Trophoblast cell (in vitro differentiated cells and primary cell): ENCODE measurements around the gene DQX1.
"Not testable (repeated sequence)": the region's sequence is repeated elsewhere in the genome, so short reads cannot be mapped to it uniquely, and the experiment has no call there.

Experiments used
- DNase-seq, 2 donors: peaks; one replicate each; pipeline ENCODE4 v3.0.0-alpha.2; 2016
- H2AFZ ChIP-seq: 2 replicates; pipeline ENCODE4 v1.6.1; 2013; ENCODE audit warnings: low read length, moderate library complexity, mild to moderate bottlenecking; ENCODE audit not compliant: insufficient read depth, poor library complexity
- H2AK5ac ChIP-seq: 2 replicates; pipeline ENCODE4 v1.6.1; 2013; ENCODE audit warnings: mild to moderate bottlenecking, low read length
- H2BK120ac ChIP-seq: 2 replicates; pipeline ENCODE4 v1.6.1; 2013; ENCODE audit warnings: low read length, mild to moderate bottlenecking, moderate library complexity; ENCODE audit not compliant: insufficient read depth, poor library complexity
- H2BK12ac ChIP-seq: 2 replicates; pipeline ENCODE4 v1.6.1; 2013; ENCODE audit warnings: mild to moderate bottlenecking, low read length, moderate library complexity
- H2BK5ac ChIP-seq: 2 replicates; pipeline ENCODE4 v1.6.1; 2013; ENCODE audit warnings: low read length, low read depth, moderate library complexity, mild to moderate bottlenecking; ENCODE audit not compliant: poor library complexity
- H3K14ac ChIP-seq: 2 replicates; pipeline ENCODE4 v1.6.1; 2013; ENCODE audit warnings: mild to moderate bottlenecking, low read length
- H3K18ac ChIP-seq: 2 replicates; pipeline ENCODE4 v1.6.1; 2013; ENCODE audit warnings: mild to moderate bottlenecking, low read length
- H3K23ac ChIP-seq: 2 replicates; pipeline ENCODE4 v1.6.1; 2013; ENCODE audit warnings: low read length
- H3K27ac ChIP-seq: 2 replicates; pipeline ENCODE4 v1.5.1; 2013; ENCODE audit warnings: low read depth, mild to moderate bottlenecking, inconsistent platforms, low read length, moderate library complexity
- H3K27me3 ChIP-seq: 2 replicates; pipeline ENCODE4 v1.6.1; 2013; ENCODE audit warnings: inconsistent platforms, mild to moderate bottlenecking, low read length, moderate library complexity; ENCODE audit not compliant: insufficient read depth
- H3K36me3 ChIP-seq, 2 experiments: 1 replicate in 1 of 2; 2 replicates in 1 of 2; pipeline ENCODE4 v1.6.1; 2013; ENCODE audit warnings: low read length in 2 of 2, mild to moderate bottlenecking in 2 of 2, moderate library complexity in 1 of 2; ENCODE audit not compliant: insufficient read depth in 2 of 2, control insufficient read depth in 1 of 2
- H3K4ac ChIP-seq: 2 replicates; pipeline ENCODE4 v1.6.1; 2013; ENCODE audit warnings: low read depth, mild to moderate bottlenecking, low read length, moderate library complexity
- H3K4me1 ChIP-seq, 2 experiments: 1 replicate in 1 of 2; 2 replicates in 1 of 2; pipeline ENCODE4 v1.6.1; 2013; ENCODE audit warnings: low read length in 2 of 2, mild to moderate bottlenecking in 2 of 2, moderate library complexity in 1 of 2; ENCODE audit not compliant: insufficient read depth in 2 of 2, control insufficient read depth in 1 of 2
- H3K4me2 ChIP-seq: 2 replicates; pipeline ENCODE4 v1.6.1; 2013; ENCODE audit warnings: inconsistent platforms, mild to moderate bottlenecking, low read length, moderate library complexity
- H3K4me3 ChIP-seq: 2 replicates; pipeline ENCODE4 v1.5.1; 2013; ENCODE audit warnings: mild to moderate bottlenecking, low read depth, low read length, inconsistent platforms
- H3K79me1 ChIP-seq: one replicate; pipeline ENCODE4 v1.6.1; 2013; ENCODE audit warnings: low read length
- H3K79me2 ChIP-seq: 2 replicates; pipeline ENCODE4 v1.6.1; 2013; ENCODE audit warnings: low read length, mild to moderate bottlenecking; ENCODE audit not compliant: control insufficient read depth, insufficient read depth, poor library complexity
- H3K9ac ChIP-seq: 2 replicates; pipeline ENCODE4 v1.6.1; 2013; ENCODE audit warnings: mild to moderate bottlenecking, low read length
- H3K9me3 ChIP-seq: 2 replicates; pipeline ENCODE4 v1.6.1; 2013; ENCODE audit warnings: low read depth, mild to moderate bottlenecking, control low read depth, inconsistent platforms, low read length; ENCODE audit not compliant: insufficient read depth
- H4K12ac ChIP-seq: 2 replicates; pipeline ENCODE4 v1.6.1; 2013; ENCODE audit warnings: low read depth, mild to moderate bottlenecking, low read length, moderate library complexity
- H4K8ac ChIP-seq: 2 replicates; pipeline ENCODE4 v1.6.1; 2013; ENCODE audit warnings: low read depth, mild to moderate bottlenecking, low read length, moderate library complexity
- H4K91ac ChIP-seq: one replicate; pipeline ENCODE4 v1.6.1; 2013; ENCODE audit warnings: low read depth, mild to moderate bottlenecking, low read length, moderate library complexity
- WGBS: extraction: QIAGEN DNeasy Blood & Tissue Kit; methylation state at CpG from one replicate; pipeline ENCODE4 v1.1.7; 2013; ENCODE audit warnings: missing lambda C conversion rate; ENCODE audit not compliant: insufficient read length, insufficient coverage; ENCODE audit errors: extremely low coverage; 5-methylcytosine and 5-hydroxymethylcytosine counted together

DQX1 gene

GRCh38 chr2:74472945-74473258 lies 53.1 kb downstream of the DQX1 start:
- whole genome bisulfite sequencing: no CpG with 5 or more reads among the region's 7 CpGs
- Histone ChIP-seq H4K91ac (peak overlapping the region; percentile 82), H3K9ac (peak overlapping the region; percentile 69), H3K79me1 (peaks cover 9% of the 10 kb centered on the region), H3K4me3 (peak overlapping the region; percentile 90), H3K23ac (no peak overlapping the region), H3K79me2 (peaks cover 3% of the 10 kb centered on the region), H3K36me3 (peaks cover 17 to 19% of the 10 kb centered on the region in 2 experiments), H3K4me1 (peaks cover 5 to 7% of the 10 kb centered on the region in 2 experiments), H2AK5ac (peak overlapping the region; percentile 36), H3K18ac (no peak overlapping the region), H2AFZ (peak overlapping the region; percentile 52), H3K27ac (peak overlapping the region; percentile 78), H2BK120ac (no peak overlapping the region), H2BK5ac (no peak overlapping the region), H3K27me3 (no peaks in the 10 kb centered on the region), H3K4me2 (peak overlapping the region; percentile 67), H4K12ac (peak overlapping the region; percentile 33), H3K14ac (peak overlapping the region; percentile 3), H4K8ac (peak overlapping the region; percentile 55), H2BK12ac (no peak overlapping the region), H3K4ac (peak overlapping the region; percentile 41), H3K9me3 (peaks cover 1% of the 10 kb centered on the region)
- no peak for DNase-seq

GRCh38 chr2:74472086-74472944 lies 53.7 kb downstream of the DQX1 start, which contains the start of gene MRPL53:
Gene MRPL53 (minus strand): TSS chr2:74472680. CDS start chr2:74472660, 20 bp downstream.
- Histone ChIP-seq H3K27me3 (no peaks in the 10 kb centered on the region), H3K18ac (peak within 1 kb of the TSS; percentile 76), H3K79me2 (peaks cover 3% of the 10 kb centered on the region), H2BK120ac (no peak within 1 kb of the TSS), H3K27ac (peak within 1 kb of the TSS; percentile 78), H3K36me3 (peaks cover 13 to 15% of the 10 kb centered on the region in 2 experiments), H3K23ac (peak within 1 kb of the TSS; percentile 0), H3K9me3 (peaks cover 1% of the 10 kb centered on the region), H3K79me1 (peaks cover 9% of the 10 kb centered on the region), H4K12ac (peak within 1 kb of the TSS; percentile 85), H2BK5ac (peak within 1 kb of the TSS; percentile 37), H2AK5ac (peak within 1 kb of the TSS; percentile 66), H4K8ac (peak within 1 kb of the TSS; percentile 90), H4K91ac (peak within 1 kb of the TSS; percentile 82), H3K4me2 (peak within 1 kb of the TSS; percentile 67), H3K14ac (peak within 1 kb of the TSS; percentile 85), H2BK12ac (no peak within 1 kb of the TSS), H3K4me1 (peaks cover 5 to 7% of the 10 kb centered on the region in 2 experiments), H3K9ac (peak within 1 kb of the TSS; percentile 83), H3K4me3 (peak within 1 kb of the TSS; percentile 90), H3K4ac (peak within 1 kb of the TSS; percentile 54), H2AFZ (peak within 1 kb of the TSS; percentile 74)
- no CpG with 5 or more reads among the region's 66 CpGs for WGBS
- peak; percentile 94 to 98 for DNase-seq

- Histone ChIP-seq H3K27me3 (no peaks in the 10 kb centered on the region), H3K4me1 (peaks cover 5 to 7% of the 10 kb centered on the region in 2 experiments), H3K18ac (no peak overlapping the region), H3K4me3 (peak overlapping the region; percentile 90), H3K79me1 (peaks cover 9% of the 10 kb centered on the region), H2AK5ac (no peak overlapping the region), H3K14ac (no peak overlapping the region), H3K4me2 (peak overlapping the region; percentile 67), H3K23ac (no peak overlapping the region), H3K27ac (peak overlapping the region; percentile 78), H3K36me3 (peaks cover 12 to 15% of the 10 kb centered on the region in 2 experiments), H4K12ac (peak overlapping the region; percentile 85), H3K9ac (peak overlapping the region; percentile 83), H2BK120ac (no peak overlapping the region), H4K91ac (no peak overlapping the region), H2BK5ac (no peak overlapping the region), H2BK12ac (no peak overlapping the region), H3K9me3 (peaks cover 1% of the 10 kb centered on the region), H4K8ac (peak overlapping the region; percentile 90), H2AFZ (no peak overlapping the region), H3K79me2 (peaks cover 3% of the 10 kb centered on the region), H3K4ac (no peak overlapping the region)
- no peak for DNase-seq
- WGBS: no CpG with 5 or more reads among the region's 16 CpGs
Measured at GRCh38 chr2:74471332-74472065, 54.5 kb downstream of the DQX1 start.

- H3K79me1 ChIP-seq, H4K8ac ChIP-seq, H3K4ac ChIP-seq, H4K91ac ChIP-seq, H2AFZ ChIP-seq, H2BK120ac ChIP-seq, H2BK5ac ChIP-seq, H4K12ac ChIP-seq, H3K18ac ChIP-seq, H3K4me2 ChIP-seq, H3K14ac ChIP-seq, H3K4me1 ChIP-seq, H3K4me3 ChIP-seq, H3K9ac ChIP-seq, DNase-seq, H3K79me2 ChIP-seq, H2BK12ac ChIP-seq, H3K27ac ChIP-seq, H3K23ac ChIP-seq, H2AK5ac ChIP-seq, H3K27me3 ChIP-seq, H3K9me3 ChIP-seq: not testable (repeated sequence)
- H3K36me3 ChIP-seq: peaks cover 12 to 15% of the 10 kb centered on the region in 2 experiments
- WGBS: no CpG with 5 or more reads among the region's 12 CpGs
Measured at GRCh38 chr2:74470742-74471141, 55.3 kb downstream of the DQX1 start.
